ENCODE data around the gene VAMP7.
"Not testable (repeated sequence)": the region's sequence is repeated elsewhere in the genome, so short reads cannot be mapped to it uniquely, and the experiment has no call there.

Gene VAMP7

DNA sequence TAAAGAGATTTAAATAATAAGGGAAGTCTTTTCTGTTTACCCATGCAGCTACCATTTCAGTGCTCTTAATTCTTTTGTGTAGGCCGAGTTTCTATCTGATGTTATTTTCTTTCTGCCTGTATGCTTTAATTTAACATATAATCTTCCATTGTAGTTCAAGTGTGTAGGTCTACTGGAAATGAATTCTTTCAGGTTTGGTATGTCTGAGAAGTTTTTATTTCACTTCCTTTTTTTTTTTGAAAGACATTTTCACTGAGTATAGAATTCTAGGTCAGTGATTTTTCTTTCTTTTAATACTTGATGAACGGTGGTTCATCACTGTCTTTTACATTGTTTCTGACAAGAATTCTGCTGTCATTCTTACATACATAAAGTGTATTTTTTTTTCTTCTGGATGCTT lies 42.1 kb downstream of the VAMP7 start:
- DNase-seq = no peak

GRCh38 chrX:155930852-155931618 lies 49.9 kb downstream of the VAMP7 start:
- not testable (repeated sequence) for DNase-seq

- no peak for DNase-seq
Measured at GRCh38 chrX:155938132-155938531, 57.0 kb downstream of the VAMP7 start.

GRCh38 chrX:155949098-155949497 lies 68.0 kb downstream of the VAMP7 start:
- DNase-seq = no peak

GRCh38 chrX:155951237-155951789 lies 70.2 kb downstream of the VAMP7 start:
- DNase-seq = no peak

DNA sequence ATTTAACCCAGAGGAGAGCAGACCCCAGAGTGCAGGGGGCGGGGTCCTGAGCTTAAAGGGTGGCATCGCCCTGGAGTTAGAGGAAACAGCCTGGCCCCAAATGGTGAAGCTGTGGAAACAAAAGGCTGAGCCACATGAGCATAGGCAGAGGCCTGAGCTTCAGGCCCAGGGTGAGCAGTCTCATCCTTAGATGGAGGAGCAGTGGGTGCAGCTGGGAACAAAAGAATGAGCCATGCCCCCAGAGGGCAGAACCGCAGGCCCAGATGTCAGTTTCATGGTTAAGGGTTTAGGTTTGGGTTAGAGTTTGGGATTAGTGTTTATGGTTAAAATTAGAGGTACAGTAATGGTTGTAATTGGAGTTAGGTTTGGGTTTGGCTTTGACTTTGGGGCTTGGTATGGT lies 71.9 kb downstream of the VAMP7 start:
- DNase-seq = no peak

- DNase-seq = no peak
Measured at GRCh38 chrX:155954793-155955192, 73.6 kb downstream of the VAMP7 start.

- DNase-seq = no peak
Measured at GRCh38 chrX:155956099-155956498, 75.0 kb downstream of the VAMP7 start.

GRCh38 chrX:155956649-155957048 lies 75.5 kb downstream of the VAMP7 start:
- no peak for DNase-seq

GRCh38 chrX:155957843-155958242 lies 76.7 kb downstream of the VAMP7 start:
- DNase-seq = no peak

GRCh38 chrX:155959018-155959587 lies 78.0 kb downstream of the VAMP7 start:
- no peak for DNase-seq

GRCh38 chrX:155962906-155963305 lies 81.8 kb downstream of the VAMP7 start:
- DNase-seq = no peak

DNA sequence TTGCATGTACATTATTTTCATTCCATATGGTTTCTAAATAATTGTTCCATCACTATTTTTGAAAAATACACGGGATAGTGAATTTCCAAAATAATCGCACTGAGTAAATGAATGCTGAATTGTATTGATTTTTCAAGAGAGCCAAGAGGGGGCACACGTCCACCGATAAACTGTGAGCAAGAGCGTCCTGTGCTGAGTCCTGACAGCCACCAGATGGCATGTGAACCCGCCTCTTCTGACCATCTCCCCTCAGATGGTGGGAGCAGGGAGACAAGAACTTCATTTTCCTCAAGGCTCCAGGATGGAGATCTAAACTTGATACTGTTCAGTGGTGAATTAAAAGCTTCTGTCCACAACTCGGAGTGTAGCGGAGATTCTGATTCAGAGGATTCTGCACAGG lies 85.7 kb downstream of the VAMP7 start:
- DNase-seq = no peak

- DNase-seq = no peak
Measured at GRCh38 chrX:155967653-155968325, 86.6 kb downstream of the VAMP7 start.

GRCh38 chrX:155968326-155968661 lies 87.1 kb downstream of the VAMP7 start:
- DNase-seq = no peak

DNA sequence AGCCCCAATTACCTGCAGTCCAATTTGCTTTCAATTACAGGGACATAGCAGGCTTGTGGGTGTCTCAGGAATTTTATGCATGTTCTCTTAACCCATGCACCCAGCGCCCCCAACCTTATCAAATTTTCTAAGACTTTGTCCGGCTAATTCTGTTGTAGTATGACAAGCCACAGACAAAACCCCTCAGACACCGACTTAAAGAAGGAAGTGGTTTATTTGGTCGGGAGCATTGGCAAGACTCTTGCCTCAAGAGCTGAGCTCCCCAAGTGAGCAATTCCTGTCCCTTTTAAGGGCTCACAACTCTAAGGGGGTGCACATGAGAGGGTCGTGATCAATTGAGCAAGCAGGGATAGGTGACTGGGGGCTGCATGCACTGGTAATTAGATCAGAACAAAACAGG lies 87.6 kb downstream of the VAMP7 start:
- DNase-seq = no peak

DNA sequence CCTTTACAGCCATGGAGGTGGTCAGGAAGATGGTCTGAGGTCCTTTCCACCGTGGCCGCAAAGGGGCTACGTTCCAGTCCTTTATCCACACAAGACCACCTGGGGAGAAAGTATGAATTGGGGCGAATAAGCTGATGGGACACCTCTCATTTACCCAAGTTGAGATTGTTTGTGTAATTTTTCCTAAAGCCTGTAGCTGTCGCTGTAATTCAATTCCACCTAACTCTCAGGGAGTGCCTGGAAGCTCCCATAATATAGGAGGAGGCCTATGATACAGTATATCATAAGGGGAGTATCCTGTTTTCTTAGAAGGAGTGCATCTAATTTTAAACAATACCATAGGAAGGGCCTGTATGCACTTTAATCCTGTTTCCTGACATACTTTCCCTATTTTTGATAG lies 90.5 kb downstream of the VAMP7 start:
- not testable (repeated sequence) for DNase-seq

DNA sequence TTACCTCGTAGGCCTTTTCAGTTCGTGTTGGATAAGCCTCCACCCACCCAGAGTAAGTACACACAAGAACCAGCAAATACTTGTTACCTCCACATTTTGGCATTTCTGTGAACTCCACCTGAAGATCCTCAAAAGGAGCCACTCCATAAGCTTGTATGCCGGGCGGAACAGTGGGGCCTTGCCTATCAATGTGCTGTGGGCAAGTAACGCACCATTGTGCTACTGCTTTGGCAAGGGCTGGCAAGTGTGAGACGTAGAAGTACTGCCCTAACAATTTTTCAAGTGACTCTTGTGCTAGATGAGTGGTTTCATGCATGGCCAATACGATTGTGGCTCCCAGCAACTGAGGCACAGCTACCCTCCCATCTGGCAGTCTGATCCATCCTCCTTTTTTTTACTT lies 91.1 kb downstream of the VAMP7 start:
- not testable (repeated sequence) for DNase-seq

DNA sequence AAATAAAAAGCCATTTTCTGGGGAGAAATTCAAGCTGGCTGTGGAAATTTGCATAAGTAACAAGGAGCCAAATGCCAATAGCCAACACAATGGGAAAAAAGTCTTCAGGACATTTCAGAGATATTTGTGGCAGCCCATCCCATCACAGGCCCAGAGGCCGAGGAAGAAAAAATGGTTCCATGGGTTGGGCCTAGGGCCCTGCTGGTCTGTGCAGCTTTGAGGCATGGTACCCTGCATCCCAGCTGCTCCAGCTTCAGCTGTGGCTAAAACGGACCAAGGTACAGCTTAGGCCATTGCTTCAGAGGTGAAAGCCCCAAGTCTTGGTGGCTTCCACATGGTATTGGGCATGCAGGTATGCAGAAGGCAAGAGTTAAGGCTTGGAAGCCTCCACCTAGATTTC lies 102.2 kb downstream of the VAMP7 start:
- DNase-seq = no peak

DNA sequence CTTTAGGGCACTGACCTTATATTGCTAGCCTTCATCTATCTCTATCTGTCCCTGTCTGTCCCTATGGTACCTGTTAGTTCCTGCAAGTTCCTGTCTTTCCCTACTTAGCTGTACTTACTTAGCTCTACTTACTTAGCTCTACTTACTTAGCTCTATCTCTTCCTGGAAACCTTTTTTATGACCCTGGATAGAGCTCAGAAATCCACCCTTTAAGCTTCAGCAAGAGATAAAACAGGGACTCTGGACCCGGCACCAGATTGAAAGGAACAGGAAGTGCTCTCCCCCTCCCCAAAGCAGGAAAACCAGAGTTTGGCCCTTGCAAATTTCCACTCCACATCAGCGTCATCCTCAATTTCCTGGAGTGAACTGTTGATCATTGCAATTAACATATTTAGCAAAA lies 104.1 kb downstream of the VAMP7 start:
- DNase-seq = no peak

- not testable (repeated sequence) for DNase-seq
Measured at GRCh38 chrX:155986995-155987394, 105.8 kb downstream of the VAMP7 start.

- DNase-seq = no peak
Measured at GRCh38 chrX:155988859-155989258, 107.7 kb downstream of the VAMP7 start.

Measured in NCI-H510A treated with DMSO at 0.1 percent for 48 hours (cell line).